HG03103 (cell line): ENCODE measurements around the gene SERPIND1.
"Not testable (repeated sequence)": the region's sequence is repeated elsewhere in the genome, so short reads cannot be mapped to it uniquely, and the experiment has no call there.

Experiments
- ATAC-seq: cut with Tn5 transposase; IDR thresholded peaks from one replicate; pipeline ENCODE4 v1.9.1; 2021; ENCODE audit warnings: low read depth; ENCODE audit not compliant: unreplicated experiment

Gene SERPIND1

DNA sequence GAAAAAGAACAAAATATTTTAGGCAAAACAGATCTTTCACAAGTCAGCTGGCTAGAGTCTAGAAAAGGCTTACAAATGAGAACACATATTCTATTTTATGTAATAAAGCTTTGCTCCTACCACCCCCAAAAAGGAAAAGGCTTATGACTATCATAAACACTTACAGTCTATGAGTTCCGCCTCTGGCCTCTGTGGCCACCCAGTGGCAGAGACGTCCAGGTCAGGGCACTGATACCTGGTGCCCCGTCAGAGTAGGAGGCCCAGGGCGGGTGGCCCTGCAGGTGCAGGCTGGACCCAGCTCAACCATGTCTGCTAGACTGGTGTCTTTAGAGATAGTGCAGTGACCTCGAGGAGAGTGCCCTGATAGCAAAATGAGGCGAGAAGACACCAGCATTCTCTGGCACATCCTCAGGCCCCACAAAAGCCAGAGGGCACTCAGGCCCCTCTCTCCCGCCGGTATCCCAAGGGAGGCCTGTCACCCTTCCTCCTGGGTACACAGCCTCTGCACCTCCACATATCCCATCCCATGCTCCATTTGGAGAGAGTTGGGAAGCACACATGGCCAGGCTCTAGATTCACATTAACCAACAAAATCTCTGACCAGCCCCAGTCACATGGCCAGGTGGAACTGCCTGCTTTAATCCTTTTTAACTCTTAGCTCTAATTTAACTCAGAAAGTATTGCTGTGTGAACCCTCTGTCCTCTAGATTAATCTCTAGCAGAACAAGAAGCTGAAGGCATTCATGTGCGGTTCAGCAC is 27.3 kb upstream of the SERPIND1 start:
- ATAC-seq: no peak

DNA sequence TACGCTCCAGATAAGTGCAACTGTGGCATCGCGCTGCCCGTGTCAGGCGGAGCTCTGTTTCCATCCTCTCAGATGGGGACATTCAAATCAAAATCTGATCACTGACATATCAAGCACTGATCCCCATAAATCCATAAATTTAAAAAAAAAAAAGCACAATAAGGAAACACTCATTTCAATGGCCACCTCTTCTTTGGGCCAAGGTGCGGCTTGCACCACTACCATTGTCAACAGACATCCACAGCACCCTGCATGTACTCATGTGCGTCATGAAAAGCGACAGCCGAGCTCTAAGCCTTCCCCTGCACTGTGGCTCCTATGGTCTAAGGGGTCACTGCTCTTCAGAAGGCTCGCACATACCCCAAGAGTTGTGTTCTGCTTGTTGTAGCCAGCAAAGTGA is 26.7 kb upstream of the SERPIND1 start:
- ATAC-seq: no peak

DNA sequence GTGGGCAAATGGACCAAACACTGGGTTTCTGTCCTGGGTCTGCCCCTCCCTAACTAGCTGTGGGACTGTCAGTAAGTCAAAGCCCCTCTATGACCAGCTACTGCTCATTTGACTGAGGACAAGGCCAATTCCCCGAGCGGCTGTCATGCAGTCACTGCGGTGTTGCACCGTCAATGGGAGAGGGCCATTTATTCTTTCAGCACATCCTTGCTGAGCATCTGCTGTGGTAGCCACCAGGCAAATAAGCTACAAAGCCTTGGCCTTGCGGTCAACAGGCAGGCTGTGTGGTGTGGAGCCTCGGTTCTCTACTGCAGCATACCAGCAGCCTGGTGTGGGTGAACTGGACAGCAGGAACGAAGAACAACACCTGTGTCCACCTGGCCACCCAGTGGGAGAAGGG is 25.8 kb upstream of the SERPIND1 start:
- ATAC-seq: no peak

DNA sequence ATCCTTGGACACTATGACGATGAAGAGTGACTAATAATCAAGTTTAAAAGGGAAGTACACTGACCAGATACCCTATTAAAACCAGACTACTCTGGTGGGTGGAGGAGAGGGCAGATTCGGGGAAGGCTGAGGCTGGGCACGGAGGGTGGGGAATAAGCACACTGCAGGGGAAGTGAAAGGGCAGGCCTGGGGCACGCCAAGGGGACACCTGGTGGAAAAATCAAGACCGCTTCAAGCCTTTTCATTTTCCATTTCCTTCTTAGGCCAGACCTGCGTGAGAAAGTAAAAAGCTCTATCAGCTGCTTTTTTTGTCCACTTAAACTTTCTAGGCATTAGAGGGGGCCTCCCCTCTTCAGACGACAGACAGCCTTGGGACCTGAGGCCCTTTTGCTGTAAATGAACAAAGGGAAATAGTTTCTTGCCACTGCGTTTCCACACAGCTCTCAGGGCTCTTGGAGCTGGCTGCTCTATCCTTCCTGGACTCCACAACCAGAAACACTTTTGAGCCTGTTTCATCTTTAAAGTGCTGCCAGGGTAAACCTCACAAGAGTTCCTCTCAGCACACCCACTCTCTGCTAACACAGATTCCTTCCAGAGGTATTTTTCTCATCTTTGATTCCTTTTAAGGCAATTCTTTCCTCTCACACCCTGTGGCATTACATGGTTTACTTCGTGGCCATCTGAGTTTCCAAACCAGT is 25.0 kb upstream of the SERPIND1 start:
- ATAC-seq: no peak

DNA sequence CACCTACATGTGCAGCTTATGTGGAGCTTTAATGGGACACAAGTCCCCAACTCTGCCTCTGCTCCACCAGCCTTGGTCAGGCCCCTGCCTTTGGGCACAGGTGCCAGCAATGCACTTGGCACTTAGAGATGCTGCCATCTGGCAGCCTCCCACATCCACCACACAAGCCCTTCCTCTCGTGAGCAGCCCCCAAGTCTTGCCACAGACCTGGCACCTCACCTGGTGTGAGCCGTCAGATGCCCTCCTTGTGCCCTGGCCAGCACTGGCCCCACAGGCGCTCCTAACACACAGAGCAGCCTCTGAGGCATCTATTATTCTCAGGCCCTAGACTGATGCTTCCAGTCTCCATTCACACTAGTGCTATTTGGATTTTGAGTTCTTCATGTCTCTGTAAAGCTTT is 24.5 kb upstream of the SERPIND1 start:
- no peak for ATAC-seq

DNA sequence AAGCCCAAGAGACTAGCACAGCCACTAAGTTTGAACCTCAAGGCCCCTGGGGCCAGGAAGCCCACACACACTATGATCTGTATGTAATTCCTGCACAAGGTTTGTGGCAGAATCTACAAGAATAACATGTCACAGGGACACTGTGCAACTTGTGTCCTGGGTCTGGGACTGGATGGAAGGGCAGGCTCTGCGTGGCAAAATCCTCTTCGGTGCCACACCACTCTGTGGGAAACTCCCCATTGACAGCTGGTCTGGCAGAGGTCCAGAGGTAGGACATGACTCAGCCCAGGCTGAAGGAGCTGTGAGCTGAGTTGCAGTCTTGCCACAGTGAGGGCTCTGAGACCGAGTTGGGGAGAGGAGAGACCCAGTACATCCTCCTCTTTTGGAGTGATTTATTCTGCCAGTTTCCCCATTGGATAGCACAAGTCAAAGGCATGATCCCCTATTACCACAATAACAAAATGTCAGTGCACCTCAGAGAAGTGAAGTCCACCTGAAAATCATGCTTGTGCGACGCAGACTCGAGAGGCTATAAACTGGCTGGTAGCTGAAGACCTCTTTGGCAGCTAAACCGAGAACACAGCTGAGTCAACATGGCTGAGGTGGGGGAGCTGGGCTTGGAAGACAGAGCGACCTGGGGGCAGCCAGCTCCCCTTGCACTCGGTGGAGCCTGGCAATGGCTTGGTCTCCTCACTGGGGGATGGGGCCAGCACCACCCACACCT is 23.3 kb upstream of the SERPIND1 start:
- ATAC-seq: no peak

DNA sequence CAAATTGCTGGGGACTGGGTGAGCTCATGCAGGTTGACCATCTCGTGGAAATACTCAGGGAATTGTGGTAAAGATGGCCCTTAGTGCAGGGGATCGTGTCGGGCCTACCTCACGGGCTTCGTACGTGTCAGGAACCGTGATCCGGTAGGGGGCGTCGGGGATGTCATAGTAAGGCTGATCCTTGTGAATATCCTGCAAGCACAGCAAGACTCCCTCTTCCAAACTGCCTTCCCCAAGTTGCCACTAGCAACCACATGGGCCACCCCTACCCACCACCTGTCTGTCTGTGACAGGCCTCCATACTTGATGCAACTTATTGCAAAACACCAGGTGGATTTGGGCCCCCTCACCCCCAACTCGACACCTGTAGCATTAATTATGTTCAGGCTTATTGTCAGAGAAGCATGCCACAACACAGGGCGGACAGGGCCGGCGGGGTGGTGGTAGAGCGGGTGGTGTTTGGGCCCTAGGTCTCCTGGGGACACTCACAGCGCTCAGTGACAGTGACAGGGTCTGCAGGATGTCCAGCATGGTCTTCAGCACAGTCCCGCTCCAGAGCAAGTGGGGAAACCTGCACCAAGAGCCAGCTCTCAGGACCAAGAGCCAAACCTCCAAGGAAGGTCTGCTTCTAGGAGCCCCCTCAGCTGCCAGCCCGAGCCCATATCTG is 22.6 kb upstream of the SERPIND1 start:
- no peak for ATAC-seq

DNA sequence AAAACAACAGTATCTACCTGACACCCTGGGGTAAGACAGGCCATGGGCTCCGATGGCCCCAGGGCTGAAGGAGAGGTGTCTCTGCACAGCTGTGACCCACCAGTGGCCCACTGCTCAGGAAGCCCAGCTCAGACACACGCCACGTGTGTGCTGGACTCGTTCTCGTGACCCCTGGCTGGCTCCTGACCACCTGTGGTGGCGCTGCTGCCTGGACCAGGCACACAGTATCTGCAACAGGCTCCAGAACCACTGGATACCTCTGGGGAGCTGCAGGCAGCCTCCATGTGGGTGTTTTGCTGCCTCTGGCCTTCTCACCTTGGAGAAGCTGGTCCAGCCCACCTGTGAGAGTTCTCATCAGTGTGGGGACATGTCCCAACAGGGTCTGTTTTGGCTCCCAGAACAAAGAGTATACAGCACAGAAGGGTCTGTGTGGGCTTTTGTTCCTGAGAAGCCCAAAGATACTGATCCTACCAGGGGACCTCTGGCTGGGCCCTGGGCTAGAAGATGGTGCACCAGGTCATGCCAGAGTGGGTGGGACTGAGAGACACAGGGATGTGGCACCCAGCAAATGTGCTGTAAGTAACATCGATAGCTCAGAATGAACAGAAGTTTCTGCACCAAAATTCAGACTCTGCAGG is 21.7 kb upstream of the SERPIND1 start:
- no peak for ATAC-seq

DNA sequence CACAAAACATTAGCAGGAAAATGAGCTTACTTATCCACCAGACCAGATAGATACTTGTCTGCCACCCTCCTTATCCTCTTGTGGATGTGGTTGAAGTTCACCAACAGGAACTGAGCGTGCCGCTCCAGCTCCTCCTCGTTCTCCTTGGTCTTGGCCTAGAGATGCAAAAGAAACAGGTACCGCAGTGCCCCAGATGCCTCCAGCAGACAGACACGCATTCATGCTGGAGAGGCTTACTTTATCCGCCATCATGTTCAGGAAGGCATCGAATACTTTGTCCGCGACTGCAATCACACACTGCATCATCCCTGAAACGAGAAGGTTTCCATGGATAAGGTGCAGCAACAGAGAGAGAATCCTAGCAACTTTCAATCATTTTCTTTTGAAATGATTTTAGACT is 21.0 kb upstream of the SERPIND1 start:
- ATAC-seq: no peak

DNA sequence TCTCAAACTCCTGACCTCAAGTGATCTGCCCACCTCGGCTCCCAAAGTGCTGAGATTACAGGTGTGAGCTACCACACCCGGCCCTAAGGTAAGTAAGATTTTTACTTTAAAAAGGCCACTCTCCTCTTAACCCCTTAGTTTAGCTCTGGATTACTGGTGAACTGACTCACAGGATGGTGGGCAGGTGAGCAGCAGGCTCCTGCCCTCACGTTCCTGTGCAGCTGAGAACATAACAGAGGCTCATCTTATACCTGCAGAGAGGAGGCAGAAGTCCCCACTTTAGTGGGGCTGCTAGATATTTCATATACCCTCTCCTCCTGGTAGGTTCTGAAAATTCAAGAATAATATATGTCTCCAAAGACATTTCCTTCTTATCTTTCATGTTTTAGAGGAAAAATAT is 17.1 kb upstream of the SERPIND1 start:
- ATAC-seq: no peak

DNA sequence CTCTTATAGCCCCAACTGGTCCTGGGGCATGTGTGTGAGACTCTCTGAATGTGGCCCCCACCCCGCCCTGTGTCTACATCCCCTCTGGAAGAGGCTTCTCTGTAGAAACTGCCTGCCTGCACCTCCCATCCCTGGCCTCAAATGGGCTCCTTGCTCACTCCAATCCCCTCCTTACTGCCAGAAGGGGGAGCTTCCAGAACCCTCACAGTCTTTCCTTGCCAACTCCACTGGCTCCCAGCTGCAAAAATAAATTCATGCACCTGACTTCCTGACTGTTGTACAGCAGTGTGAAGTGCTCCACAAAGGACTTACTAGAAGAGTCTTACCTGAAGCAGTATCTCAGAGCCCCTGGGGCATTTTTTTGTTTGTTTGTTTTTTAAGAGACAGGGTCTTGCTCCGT is 15.2 kb upstream of the SERPIND1 start:
- no peak for ATAC-seq

DNA sequence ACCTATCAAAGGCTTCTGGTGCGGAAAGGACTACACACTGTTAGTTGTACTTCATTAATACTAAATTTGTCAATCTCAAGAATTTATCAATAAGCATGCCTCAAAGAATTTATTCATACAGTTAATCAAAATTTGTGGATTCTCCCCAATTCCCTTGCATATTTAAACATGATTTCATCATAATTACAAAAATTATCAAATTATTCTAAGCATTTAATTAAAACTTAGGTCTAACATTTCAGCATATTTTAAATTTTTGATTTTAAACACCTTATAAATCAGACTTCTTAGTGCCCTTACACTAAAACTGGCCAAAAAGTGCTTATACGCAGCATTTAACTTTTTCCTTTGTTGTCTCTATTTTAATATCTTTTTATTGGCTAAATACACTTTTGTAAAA is 13.8 kb upstream of the SERPIND1 start:
- no peak for ATAC-seq

DNA sequence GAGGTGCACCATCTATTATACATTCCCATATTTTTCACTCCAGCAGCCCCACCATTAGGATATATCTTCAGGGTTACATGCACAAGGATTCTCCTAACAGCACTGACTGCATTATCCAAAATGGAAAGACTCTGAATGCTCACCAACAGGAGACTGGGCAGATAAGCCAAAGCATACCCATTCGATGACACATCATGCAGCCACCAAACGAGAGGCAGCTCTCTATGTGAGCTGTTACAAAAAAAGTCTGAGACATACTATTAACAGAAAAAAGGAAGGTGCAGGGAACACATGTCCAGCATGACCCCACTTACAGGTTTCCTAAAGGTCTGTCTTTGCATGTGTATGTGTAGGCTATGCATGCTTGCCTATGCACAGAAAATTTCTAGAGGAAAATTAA is 12.4 kb upstream of the SERPIND1 start:
- no peak for ATAC-seq

DNA sequence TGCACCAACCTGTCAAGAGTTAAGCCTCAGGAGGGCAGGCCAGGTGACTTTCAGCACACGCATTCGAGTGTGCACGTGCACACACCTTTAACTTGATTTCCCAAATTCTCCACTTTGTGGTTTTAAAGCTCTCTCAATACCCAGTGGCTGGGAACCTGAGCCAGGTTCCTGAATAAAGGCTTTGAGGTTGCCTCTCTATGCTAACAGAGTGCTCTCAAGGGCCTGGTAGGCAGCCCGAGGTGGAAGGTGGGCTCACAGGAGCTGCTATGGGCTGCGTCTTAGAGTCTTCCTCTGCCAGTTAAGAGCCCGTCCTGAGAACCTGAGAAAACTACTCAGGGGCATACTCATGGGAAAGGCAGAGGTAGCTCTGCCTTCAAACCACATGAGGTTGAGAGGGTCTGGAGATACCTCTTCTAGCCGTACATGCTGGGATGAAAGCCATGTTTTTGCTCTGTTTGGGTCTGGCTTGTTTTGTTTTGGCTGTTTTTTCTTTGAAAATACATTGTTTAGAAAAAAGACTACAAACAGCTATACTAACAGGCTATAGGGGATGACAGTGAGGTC is 11.6 kb upstream of the SERPIND1 start:
- ATAC-seq: no peak

DNA sequence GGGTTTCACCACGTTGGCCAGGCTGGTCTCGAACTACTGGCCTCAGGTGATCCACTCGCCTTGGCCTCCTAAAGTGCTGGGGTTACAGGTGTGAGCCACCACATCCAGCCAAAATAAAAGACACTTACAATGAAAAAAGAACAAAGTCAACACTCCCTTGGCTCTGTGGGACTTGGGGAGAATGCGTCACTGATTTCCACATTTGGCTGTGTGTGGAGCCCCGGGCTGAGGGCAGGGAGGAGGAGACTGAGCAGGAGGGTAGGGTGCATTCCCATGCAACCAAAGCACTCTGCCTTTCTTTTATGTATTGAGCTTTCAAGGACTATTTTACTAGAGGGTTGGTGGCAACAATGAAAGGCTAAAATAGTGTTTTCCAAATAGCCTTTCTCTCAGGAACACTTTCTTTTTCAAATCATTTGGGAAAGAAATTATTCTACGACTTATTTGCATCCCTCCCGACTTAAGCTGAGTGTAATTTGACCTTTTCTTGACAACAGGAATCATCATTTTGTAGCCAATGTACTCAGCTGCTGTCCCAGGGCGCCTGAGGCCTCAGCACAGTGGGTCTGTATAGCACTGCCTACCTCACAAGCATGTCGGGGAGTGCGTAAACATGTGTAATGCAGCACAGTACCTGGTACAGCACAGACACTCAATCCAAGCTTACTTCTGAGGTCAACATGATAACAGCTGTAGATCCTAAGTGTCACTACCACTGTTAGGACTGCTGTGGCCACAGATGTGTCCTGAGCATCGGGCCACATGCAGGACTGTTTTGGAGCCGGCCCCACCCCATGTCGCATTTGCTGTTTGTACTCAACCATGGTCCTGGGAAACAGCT is 10.1 kb upstream of the SERPIND1 start:
- ATAC-seq: no peak

DNA sequence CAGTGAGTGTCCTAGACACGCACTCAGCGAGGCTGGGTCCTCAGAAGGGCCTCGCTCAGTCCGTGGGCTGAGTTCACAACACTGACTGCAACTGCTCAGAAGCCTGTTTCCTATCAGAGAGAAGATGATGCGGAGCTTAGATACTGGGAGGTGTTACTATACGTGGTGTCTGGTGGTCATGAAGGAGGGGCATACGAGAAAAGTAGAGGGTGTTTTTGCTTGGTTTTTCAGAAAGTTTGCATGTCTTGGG is 9.5 kb upstream of the SERPIND1 start:
- ATAC-seq: no peak

DNA sequence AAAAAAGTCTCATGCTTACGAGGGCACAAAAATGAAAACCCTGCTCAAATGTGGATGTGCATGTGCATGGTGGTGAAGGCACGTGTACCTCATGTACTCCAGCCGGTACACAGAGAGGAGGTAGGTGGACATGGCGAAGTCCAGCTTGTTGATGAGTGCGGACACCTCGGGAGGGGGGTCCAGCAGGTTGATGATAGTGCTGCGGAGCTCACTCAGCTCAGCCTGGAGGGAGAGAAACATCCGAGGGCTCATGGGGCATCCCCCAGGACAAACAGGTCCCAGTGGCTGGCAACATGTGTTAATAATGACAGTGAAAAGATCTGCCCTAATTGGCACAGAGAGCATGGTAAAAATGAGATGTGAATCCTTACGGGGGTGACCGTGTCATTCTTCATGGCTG is 9.2 kb upstream of the SERPIND1 start:
- no peak for ATAC-seq

DNA sequence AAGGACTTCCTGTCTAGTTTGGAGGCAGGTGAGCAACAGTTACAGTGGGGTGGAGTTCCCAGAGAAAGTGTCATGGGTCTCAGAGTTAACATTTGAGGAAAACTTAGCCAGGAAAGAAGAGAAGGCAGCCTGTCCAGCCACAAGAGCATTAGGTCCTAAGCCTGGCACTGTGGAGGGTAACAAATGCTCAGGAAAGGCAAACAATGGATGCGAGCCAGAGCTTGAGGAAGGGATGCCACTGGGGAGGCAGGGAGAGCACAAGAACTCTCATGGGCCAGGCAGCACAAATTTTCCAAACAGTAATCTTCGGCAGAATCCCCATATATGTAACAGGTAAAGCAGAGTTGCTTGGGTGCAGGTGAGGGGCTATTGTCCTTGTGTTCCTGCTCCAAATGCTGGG is 8.0 kb upstream of the SERPIND1 start:
- ATAC-seq: no peak

DNA sequence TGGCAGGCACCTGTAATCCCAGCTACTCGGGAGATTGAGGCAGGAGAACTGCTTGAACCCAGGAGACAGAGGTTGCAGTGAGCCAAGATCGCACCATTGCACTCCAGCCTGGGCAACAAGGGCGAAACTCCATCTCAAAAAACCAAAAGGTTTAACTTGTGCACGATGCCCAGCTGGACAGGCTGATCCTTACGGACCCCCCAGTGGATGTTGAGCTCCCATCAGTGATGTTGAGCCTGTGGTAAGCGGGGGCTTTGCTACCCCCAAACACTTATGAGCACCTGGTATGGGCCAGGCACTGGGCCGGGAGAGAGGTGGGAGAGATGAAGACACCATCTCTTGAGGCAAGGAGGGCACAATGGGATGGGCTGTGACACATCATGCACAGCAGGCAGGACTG is 7.4 kb upstream of the SERPIND1 start:
- no peak for ATAC-seq

DNA sequence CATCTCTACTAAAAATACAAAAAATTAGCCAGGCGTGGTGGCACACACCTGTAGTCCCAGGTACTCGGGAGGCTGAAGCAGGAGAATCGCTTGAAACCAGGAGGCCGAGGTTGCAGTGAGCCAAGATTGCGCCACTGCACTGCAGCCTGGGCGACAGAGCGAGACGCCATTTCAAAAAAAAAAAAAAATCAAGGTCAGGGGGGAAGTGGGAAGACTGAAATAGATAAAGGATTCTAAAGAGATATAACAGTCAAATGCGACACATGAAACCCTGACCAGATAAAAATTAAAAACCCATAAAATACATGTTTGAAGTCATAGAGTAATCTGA is 4.5 kb upstream of the SERPIND1 start:
- not testable (repeated sequence) for ATAC-seq
